ENCODE data around the gene RFX2.
"Not testable (repeated sequence)": the region's sequence is repeated elsewhere in the genome, so short reads cannot be mapped to it uniquely, and the experiment has no call there.

The RFX2 gene

DNA sequence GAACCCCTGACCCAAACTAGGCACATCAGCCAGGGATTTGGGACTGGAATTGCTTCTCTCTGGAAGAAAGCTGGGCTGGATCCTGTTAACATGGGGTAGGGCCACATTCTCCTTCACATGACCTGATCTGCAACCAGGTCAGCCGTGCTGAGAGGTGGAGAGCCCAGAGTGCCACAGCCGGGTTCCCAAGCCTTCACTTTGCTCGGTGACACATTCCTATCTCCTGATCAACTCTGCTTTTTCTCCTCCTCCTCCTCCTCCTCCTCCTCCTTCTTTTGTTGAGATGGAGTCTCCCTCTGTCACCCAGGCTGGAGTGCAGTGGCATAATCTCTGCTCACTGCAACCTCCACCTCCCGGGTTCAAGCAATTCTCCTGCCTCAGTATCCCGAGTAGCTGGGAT lies 124.5 kb downstream of the RFX2 start:
- peaks cover 26% of the 10 kb centered on the region for H3K4me1 Mint-ChIP-seq
- not testable (repeated sequence) for H3K27me3 Mint-ChIP-seq; H3K4me3 Mint-ChIP-seq; DNase-seq; H3K27ac Mint-ChIP-seq; H3K36me3 Mint-ChIP-seq (ENCODE audit: low read depth); H3K9me3 Mint-ChIP-seq; ATAC-seq

DNA sequence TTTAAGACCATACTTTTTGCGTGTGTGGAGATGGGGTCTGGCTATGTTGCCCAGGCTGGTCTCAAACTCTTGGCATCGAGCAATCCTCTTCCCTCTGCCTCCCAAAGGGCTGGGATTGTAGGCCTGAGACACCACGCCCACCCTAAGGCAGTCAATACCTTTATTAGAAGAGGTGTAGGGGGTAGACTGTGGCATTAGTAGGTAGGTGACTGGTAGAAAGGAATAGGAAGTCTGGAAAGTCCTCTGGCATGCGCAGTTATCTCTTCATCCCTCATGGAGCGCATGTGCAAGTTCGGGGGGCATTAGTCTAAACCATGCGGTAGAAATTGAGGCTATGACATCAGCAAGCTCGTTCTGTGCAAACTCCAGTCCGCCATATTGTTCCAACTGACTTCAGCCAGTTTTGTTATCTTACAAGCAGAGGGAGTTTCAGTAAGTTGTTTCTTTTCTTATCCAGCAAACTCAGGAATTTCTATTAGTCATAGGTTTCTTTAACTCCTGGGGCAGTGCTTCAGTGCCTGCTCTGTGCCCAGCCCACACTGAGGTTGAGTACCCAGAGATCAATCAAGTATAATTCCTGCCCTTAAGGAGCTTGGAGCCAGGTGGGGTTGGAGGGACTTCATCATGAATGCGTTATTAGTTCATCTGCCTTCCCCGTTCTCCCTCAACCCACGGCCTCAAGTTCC lies 125.1 kb downstream of the RFX2 start:
- Mint-ChIP-seq H3K36me3 (ENCODE audit: low read depth) (peaks cover 4% of the 10 kb centered on the region), H3K9me3 (no peaks in the 10 kb centered on the region), H3K4me3 (no peak overlapping the region), H3K27me3 (no peaks in the 10 kb centered on the region), H3K27ac (no peak overlapping the region), H3K4me1 (peaks cover 27% of the 10 kb centered on the region)
- ATAC-seq (no peak), DNase-seq (no peak)

DNA sequence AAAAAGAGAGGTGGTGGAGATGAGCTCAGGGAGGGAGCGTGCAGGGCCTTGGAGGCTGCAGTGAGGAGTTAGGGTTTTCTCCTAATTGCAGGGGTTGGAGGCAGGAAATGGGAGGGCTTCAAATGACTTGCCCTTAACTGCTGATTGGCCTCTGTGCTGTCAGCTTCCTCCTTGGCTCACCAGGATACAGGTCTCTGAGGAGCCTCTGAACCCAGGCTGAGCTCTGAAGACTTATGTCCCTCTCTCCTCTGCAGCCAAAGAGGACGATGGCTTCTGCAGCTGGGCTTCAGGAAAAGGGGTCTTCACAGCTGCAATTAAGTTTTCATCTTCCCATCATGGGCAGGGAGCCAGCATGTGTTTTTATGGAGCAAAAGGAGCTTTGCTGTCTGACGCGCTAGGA lies 125.7 kb downstream of the RFX2 start:
- H3K36me3 Mint-ChIP-seq (ENCODE audit: low read depth), result peaks cover 4% of the 10 kb centered on the region
- H3K4me3 Mint-ChIP-seq, result no peak overlapping the region
- no peak for DNase-seq
- no peaks in the 10 kb centered on the region for H3K27me3 Mint-ChIP-seq
- peaks cover 31% of the 10 kb centered on the region for H3K4me1 Mint-ChIP-seq
- H3K27ac Mint-ChIP-seq, result no peak overlapping the region
- no peak for ATAC-seq
- H3K9me3 Mint-ChIP-seq, result no peaks in the 10 kb centered on the region

DNA sequence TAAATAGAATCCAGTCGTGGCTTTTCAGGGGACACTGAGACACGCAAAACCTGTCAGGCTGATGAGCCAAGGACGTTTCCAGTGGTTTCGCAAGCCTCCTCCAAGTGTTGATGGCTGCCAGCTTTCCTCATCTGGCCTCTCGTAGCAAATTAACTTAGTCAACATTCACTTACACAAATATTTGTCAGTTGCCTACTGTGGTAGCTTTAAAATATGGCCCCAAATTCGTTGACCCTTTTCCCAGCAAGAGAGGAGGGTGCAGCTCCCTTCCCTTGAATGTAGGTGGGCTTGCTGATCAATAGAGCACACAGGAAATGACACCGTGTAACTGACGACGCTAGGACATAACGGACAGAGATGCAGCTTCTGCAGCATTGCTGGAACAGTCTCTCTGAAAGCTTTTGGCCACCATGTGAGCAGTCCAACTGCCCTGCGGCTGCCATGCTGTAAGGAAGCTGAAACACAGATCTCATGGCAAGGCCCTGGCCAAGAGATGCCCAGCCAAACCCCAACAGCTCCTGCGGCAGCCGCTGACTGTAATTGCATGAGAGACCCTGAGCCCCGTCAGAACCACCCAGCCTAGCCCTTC lies 126.8 kb downstream of the RFX2 start:
- ATAC-seq (no peak), DNase-seq (no peak)
- peaks cover 36% of the 10 kb centered on the region for H3K4me1 Mint-ChIP-seq
- H3K9me3 Mint-ChIP-seq, result no peaks in the 10 kb centered on the region
- peak overlapping the region; percentile 6 for H3K4me3 Mint-ChIP-seq
- peaks cover 4% of the 10 kb centered on the region for H3K36me3 Mint-ChIP-seq (ENCODE audit: low read depth)
- no peaks in the 10 kb centered on the region for H3K27me3 Mint-ChIP-seq
- H3K27ac Mint-ChIP-seq, result peak overlapping the region; percentile 57

DNA sequence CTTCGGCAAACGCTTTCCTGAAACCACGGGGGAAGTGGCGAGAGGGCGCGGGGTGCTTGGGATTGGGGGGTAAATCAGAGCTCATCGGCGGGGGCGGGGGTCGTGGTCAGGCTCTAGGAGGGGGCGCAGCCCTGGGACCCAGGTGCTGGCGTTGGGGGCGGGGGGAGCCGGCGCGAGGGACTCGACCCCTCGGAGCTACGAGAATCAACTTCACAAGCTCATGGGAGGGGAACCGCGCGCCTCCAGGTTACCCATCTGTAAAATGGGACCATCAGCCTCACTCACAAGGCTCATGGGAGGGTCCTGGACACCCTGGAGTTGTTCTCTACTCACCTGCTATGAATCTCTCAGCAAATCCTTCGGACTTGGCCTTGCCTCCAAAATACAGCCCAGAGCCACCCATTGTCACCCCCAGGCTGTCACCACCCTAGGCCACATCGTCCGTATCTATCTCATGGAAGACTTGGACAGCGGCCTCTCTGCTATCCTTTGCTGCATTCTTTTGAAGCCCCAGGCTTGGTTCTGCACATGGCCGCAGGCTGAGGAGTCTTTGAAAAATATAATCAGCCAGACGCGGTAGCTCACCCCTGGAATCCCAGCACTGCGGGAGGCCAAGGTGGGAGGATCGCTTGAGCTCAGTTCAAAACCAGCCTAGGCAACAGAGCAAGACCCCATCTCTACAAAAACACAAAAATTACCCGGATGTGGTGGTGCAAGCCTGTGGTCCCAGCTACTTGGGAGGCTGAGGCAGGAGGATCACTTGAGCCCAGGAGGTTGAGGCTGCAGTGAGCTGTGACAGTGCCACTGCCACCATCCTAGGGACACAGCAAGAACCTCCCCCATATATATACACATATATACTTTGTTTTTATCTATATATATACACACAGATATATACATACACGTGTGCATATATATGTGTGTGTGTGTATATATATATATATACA lies 131.4 kb downstream of the RFX2 start:
- DNase-seq, result peak; percentile 25
- Mint-ChIP-seq H3K9me3 (no peaks in the 10 kb centered on the region), H3K4me1 (peaks cover 64% of the 10 kb centered on the region), H3K4me3 (peak overlapping the region; percentile 97), H3K27ac (peak overlapping the region; percentile 91), H3K36me3 (ENCODE audit: low read depth) (peaks cover 26% of the 10 kb centered on the region), H3K27me3 (peaks cover 2% of the 10 kb centered on the region)
- ATAC-seq, result no peak

DNA sequence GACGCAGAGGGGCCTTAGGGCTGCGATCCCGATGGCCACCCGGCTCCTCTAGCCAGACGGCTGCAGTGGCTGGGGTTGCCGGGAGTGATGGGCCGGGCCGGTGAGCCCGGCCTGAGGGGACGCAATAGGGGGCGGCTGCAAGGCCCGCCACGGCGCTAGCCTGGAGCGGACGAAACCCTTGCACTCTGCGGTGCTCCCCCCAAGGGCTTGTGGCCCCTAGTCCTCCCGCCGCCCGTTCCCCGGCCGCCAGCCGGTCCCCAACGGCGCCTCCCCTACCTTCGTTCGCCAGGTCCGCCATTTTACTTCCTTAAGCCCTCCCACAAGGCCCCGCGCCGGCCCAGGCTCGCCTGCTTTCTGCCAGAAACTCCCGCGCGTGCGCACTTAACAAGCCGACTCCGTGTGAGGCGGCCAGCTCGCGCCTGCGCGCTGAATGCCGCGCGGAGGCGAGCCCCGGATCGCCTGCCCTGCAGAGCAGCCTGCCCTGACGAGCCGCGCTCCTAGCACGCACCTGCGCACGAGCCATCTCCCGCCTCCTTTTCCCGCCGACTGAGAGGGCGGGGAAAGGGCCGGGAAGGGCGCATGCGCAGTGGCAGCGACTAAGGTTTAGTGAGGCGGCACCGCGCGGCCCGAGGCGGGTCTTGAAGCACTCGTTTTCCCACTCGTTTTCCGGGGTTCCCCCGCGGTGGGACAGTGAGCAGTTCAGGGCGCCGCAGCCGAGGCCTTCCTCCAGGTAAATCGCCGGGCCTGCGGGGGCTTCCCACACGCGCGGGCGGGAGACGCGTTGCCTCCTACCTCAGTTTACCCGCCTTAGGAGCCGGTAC lies 132.3 kb downstream of the RFX2 start, which contains the start of gene RANBP3:
Gene RANBP3 (minus strand): TSS at position 356 of the 821 bp plus-strand sequence. CDS start 58 bp downstream, at position 298.
- ATAC-seq, result peak; percentile 89
- Mint-ChIP-seq H3K9me3 (no peaks in the 10 kb centered on the region), H3K4me1 (peaks cover 67% of the 10 kb centered on the region), H3K36me3 (ENCODE audit: low read depth) (peaks cover 26% of the 10 kb centered on the region), H3K27ac (peak within 1 kb of the TSS; percentile 96), H3K4me3 (peak within 1 kb of the TSS; percentile 97), H3K27me3 (peaks cover 2% of the 10 kb centered on the region)
- peak; percentile 97 for DNase-seq

DNA sequence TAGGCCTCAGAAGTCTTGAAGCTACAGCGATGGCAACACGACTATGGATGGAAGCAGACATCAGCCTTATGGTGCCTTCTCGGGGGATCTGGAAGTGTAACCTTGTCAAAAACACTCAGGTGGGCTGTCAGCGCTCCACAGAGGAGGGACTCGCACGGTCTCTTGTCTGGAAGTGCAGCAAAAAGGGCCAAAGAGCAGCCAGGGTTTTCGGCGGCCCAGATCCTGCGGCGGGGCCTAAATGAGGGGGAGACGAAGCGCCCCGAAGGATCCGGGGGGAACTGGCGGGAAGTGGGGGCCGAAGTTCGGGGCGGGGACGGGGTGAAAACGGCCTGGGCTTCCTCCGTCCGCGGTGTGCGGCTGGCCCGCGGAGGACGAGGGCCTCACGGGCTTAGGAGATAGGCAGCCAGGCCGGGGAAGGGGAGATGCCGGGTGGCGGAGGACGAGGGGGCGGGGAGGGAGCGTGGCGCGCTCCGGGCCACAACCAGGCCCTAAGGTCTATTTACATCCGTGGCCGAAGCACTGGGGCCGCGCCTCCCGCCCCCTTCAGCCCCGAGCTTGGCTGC lies 133.0 kb downstream of the RFX2 start:
- peaks cover 2% of the 10 kb centered on the region for H3K27me3 Mint-ChIP-seq
- H3K36me3 Mint-ChIP-seq (ENCODE audit: low read depth), result peaks cover 28% of the 10 kb centered on the region
- H3K27ac Mint-ChIP-seq, result peak overlapping the region; percentile 96
- H3K9me3 Mint-ChIP-seq, result no peaks in the 10 kb centered on the region
- DNase-seq (peak; percentile 26), ATAC-seq (no peak)
- H3K4me1 Mint-ChIP-seq, result peaks cover 70% of the 10 kb centered on the region
- H3K4me3 Mint-ChIP-seq, result peak overlapping the region; percentile 97

DNA sequence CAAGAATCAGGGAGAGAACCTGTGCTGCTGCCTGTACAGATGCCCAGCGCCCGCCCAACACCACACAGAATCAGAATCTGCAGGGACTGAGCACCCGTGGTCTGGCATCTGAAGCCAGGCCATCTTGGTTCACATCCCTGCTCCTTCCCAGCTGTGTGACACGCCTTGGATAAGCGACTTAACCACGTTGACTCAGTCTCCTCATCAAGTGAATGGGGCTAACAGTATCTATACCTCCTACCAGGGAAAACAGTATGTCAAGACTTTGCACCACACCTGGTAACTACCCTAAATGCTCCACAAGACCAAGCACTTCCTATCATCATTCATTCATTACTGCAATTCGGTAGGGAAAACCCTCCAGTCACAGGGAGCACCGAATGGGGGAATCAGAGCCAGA lies 133.5 kb downstream of the RFX2 start:
- peaks cover 70% of the 10 kb centered on the region for H3K4me1 Mint-ChIP-seq
- H3K36me3 Mint-ChIP-seq (ENCODE audit: low read depth), result peaks cover 30% of the 10 kb centered on the region

DNA sequence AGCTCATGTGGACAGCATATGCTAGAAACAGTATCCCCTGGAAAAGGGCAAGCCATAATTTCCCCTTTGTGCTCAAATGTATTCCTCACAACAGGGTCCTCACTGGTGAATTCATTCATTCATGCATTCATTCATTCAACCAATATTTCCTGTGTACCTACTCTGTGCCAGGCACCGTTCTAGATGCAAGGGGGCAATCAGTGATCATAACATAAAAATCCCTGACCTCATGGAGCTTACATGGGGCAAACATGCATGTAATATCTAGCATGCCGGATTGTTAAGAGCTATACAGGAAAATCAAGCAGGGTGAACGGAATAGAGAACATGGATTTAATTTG lies 134.9 kb downstream of the RFX2 start:
- H3K4me1 Mint-ChIP-seq, result peaks cover 80% of the 10 kb centered on the region
- no peak for ATAC-seq
- DNase-seq, result no peak
- no peaks in the 10 kb centered on the region for H3K9me3 Mint-ChIP-seq
- H3K27me3 Mint-ChIP-seq, result peaks cover 2% of the 10 kb centered on the region
- H3K36me3 Mint-ChIP-seq (ENCODE audit: low read depth), result peaks cover 38% of the 10 kb centered on the region
- H3K4me3 Mint-ChIP-seq, result peak overlapping the region; percentile 97
- H3K27ac Mint-ChIP-seq, result peak overlapping the region; percentile 86

More for the DNA sequence above, 133.5 kb downstream of the RFX2 start:
- Mint-ChIP-seq H3K9me3 (no peaks in the 10 kb centered on the region), H3K27me3 (peaks cover 2% of the 10 kb centered on the region), H3K4me3 (peak overlapping the region; percentile 97), H3K27ac (peak overlapping the region; percentile 96)
- DNase-seq, result no peak
- no peak for ATAC-seq

DNA sequence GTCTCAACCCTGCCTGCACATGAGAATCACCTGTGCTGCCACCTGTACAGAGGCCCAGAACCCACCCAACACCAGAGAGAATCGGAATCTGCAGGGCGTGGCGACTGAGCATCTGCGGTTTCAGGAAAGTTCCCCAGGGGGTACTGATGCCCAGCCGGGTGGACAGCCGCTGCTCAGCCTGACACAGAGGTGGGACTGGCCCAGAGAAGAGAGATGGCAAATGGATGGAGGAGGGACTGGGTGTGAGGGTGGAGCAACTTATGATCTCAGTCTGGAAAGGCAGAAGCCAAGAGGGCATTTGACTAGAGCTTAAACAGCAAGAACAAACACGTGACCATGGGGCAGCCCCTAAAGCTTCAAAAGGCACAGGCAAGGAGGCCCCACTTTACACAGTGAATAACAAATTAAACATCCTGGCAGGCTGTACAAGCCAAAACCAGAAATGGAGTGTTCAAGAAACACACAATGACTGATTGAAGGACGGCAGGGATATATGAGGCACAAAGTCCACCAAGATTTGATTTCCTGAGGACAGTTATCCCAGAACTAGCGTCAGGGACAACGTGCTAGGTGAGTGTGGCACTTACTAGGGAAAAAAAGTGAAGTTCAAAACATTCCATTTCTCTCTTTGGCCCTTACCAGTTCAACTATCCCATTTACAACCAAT lies 135.4 kb downstream of the RFX2 start:
- peaks cover 81% of the 10 kb centered on the region for H3K4me1 Mint-ChIP-seq
- peaks cover 2% of the 10 kb centered on the region for H3K27me3 Mint-ChIP-seq
- ATAC-seq, result peak; percentile 69
- H3K4me3 Mint-ChIP-seq, result peak overlapping the region; percentile 97
- DNase-seq, result peak; percentile 50
- H3K27ac Mint-ChIP-seq, result peak overlapping the region; percentile 86
- H3K36me3 Mint-ChIP-seq (ENCODE audit: low read depth), result peaks cover 40% of the 10 kb centered on the region
- H3K9me3 Mint-ChIP-seq, result no peaks in the 10 kb centered on the region

DNA sequence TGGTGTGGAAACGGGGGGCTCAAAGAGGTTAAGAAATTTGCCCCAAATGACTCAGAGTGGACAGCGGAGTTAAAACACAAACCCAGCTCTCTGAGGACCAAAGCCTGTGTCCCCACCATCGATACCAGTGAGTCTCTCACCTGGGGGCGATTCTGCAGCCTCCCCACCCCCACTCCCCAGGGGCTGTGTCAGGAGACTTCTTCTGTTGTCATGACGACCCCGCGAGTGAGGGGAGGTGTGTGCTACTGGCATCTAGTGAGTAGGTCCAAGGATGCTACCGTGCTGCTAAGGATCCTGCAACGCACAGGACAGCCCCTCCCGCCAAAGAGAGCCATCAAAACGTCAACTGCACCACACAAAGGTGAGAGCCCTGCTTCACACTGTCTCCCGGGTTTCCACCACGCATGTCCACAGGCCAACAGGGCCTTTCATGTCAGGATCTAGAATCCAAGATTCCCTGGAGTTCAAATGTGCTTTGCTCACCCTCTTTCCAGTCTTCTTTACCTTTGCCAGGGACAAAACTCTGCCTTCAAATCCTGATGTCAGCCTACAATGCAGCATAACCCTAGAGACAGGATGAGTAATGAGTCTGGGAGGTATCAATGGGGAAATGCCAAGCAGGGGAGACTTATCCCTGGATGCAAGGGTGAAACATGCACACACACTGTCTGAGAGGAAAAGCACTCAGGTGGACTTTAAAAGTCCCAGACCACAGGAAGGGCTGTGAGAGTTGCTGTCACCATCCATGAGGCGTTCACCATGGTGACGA lies 136.2 kb downstream of the RFX2 start:
- peaks cover 82% of the 10 kb centered on the region for H3K4me1 Mint-ChIP-seq
- peak overlapping the region; percentile 86 for H3K27ac Mint-ChIP-seq
- H3K4me3 Mint-ChIP-seq, result peak overlapping the region; percentile 97
- H3K36me3 Mint-ChIP-seq (ENCODE audit: low read depth), result peaks cover 41% of the 10 kb centered on the region
- no peak for ATAC-seq
- H3K27me3 Mint-ChIP-seq, result peaks cover 2% of the 10 kb centered on the region
- no peaks in the 10 kb centered on the region for H3K9me3 Mint-ChIP-seq
- no peak for DNase-seq

DNA sequence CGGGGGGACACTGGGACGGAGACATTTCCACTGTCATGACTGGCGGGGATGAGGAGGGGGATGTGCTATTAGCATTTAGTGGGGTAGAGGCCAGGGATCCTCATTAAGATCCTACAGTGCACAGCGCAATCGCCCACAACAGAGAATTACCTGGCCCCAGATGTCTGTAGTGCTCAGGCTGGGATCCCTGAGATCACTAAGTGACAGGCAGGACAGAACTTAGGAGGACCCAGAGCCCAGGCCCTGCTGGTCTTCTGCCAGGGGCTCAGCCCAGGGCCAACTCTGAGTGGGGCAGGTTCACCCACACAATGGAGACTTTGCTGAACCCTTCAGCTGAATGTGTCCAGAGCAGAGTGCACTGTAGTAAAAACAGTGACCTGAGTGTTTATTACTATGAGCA lies 136.9 kb downstream of the RFX2 start:
- DNase-seq (no peak), ATAC-seq (no peak)
- Mint-ChIP-seq H3K27me3 (peaks cover 2% of the 10 kb centered on the region), H3K27ac (peak overlapping the region; percentile 40), H3K36me3 (ENCODE audit: low read depth) (peaks cover 41% of the 10 kb centered on the region), H3K4me1 (peaks cover 84% of the 10 kb centered on the region), H3K4me3 (no peak overlapping the region), H3K9me3 (no peaks in the 10 kb centered on the region)

DNA sequence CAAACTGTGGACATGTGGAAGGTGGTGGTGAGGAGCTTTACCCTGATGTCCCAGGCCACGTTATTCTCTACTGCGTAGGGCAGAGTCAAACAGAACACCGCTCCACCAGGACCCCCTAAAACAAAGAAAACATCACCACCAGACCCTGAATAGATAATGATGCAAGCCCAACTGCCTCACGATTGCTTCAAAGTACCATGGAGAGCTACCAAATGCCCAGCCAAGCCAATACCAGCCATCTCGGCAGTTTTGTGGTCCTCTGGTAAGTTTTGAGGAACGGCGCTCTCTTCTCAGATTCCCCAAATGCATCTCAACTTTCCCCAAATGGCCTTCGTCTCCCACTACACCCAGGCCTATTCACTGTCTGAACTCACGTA lies 138.0 kb downstream of the RFX2 start:
- Mint-ChIP-seq H3K36me3 (ENCODE audit: low read depth) (peaks cover 41% of the 10 kb centered on the region), H3K4me1 (peaks cover 88% of the 10 kb centered on the region), H3K4me3 (no peak overlapping the region), H3K9me3 (no peaks in the 10 kb centered on the region), H3K27ac (peak overlapping the region; percentile 40), H3K27me3 (no peaks in the 10 kb centered on the region)
- ATAC-seq, result no peak
- no peak for DNase-seq
